Neural progenitor cell (in vitro differentiated cells): ENCODE results near the gene PTPN22.

Source experiments
- CTCF ChIP-seq: fragments of 200-600 bp; sonication (generic); IDR thresholded peaks from 2 replicates; pipeline ENCODE4 v1.5.1; 2017; ENCODE audit warnings: antibody characterized with exemption, mild to moderate bottlenecking
- EZH2 ChIP-seq: fragments of 200-600 bp; sonication (generic); IDR thresholded peaks from 2 replicates; pipeline ENCODE4 v1.6.1; 2017; ENCODE audit warnings: antibody characterized with exemption, mild to moderate bottlenecking, moderate library complexity
- EZH2phosphoT487 ChIP-seq: fragments of 200-600 bp; sonication (generic); IDR thresholded peaks from 2 replicates; pipeline ENCODE4 v1.6.1; 2017; ENCODE audit warnings: antibody characterized with exemption

- TF ChIP-seq CTCF (no peak), EZH2 (no peak), EZH2phosphoT487 (no peak)
These were observed 865 bp upstream of the PTPN22 start for GRCh38 chr1:113872219-113872935.
